GM21528 (cell line): ENCODE data around the gene ECD.
A peak's percentile ranks its signal among the peaks of the same experiment; 100 is the strongest.
"Not testable (repeated sequence)": the region's sequence is repeated elsewhere in the genome, so short reads cannot be mapped to it uniquely, and the experiment has no call there.

Source experiments
- ATAC-seq: cut with Tn5 transposase; IDR thresholded peaks from one replicate; pipeline ENCODE4 v1.9.1; 2021; ENCODE audit warnings: mild to moderate bottlenecking, moderate library complexity; ENCODE audit not compliant: unreplicated experiment, low FRiP score

Gene ECD

DNA sequence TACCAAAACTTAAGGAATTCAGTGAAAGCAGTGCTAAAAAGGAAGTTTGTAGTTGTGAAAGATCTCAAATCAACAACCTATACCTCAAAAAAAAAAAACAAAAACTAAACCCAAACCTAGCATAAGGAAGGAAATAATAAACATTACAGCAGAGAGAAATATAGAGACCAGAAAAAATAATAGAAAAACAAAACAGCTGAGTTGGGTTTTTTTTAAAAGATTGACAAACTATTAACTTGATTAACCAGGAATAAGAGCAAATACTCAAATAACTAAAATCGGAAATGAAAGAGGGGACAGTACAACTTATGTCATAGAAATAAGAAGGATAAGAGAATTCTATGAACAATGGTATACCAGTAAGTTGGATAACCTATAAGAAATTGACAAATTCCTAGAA lies 6.7 kb downstream of the ECD start:
- no peak for ATAC-seq

- ATAC-seq: no peak
Observed at GRCh38 chr10:73159038-73159648, 8.7 kb downstream of the ECD start.

- ATAC-seq: no peak
Observed at GRCh38 chr10:73156054-73156453, 11.8 kb downstream of the ECD start.

DNA sequence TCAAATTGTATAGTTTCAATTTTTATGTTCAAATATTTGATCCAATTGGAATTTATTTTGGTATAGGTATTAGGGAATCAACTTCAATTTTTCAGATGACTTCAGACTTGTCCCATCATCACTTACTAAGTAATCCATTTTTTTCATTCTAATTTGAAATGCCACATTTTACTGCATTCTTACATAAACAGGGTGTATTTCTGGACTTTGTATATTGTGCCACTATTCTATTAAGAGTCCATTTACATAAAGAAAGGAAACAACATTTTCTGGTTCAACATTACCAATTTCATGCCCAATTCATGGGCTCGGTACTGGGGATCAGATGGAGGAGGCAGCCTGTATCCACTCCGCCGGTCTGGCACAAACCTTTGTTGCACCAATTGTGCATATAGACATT lies 15.8 kb downstream of the ECD start:
- ATAC-seq: no peak

DNA sequence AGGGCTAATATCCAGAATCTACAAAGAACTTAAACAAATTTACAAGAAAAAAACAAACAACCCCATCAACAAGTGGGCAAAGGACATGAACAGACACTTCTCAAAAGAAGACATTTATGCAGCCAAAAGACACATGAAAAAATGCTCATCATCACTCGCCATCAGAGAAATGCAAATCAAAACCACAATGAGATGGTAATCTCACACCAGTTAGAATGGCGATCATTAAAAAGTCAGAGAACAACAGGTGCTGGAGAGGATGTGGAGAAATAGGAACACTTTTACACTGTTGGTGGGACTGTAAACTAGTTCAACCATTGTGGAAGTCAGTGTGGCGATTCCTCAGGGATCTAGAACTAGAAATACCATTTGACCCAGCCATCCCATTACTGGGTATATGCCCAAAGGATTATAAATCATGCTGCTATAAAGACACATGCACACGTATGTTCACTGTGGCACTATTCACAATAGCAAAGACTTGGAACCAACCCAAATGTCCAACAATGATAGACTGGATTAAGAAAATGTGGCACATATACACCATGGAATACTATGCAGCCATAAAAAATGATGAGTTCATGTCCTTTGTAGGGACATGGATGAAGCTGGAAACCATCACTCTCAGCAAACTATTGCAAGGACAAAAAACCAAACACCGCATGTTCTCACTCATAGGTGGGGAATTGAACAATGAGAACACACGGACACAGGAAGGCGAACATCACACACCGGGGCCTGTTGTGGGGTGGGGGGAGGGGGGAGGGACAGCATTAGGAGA lies 17.0 kb downstream of the ECD start:
- not testable (repeated sequence) for ATAC-seq

DNA sequence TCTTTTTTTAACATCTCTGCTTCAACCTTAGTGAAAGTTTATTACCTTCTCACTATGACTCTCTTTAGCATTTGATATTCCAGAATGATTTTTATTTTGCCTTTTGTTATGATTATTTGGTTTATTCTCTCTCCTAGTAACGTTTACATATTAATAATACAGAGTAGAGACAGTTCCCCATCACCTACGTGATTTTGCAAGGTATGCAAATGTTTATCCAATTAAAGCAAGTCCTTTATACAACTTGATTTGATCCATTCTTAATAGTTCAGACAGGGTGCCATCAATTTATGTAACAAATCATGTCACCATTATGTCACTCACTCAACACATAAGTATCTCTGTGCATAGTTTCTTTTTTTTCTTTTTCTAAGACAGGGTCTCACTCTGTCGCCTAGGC lies 26.2 kb downstream of the ECD start:
- ATAC-seq: no peak

GRCh38 chr10:73139251-73139650 lies 28.6 kb downstream of the ECD start:
- ATAC-seq: no peak

GRCh38 chr10:73136627-73137026 lies 31.2 kb downstream of the ECD start:
- no peak for ATAC-seq

DNA sequence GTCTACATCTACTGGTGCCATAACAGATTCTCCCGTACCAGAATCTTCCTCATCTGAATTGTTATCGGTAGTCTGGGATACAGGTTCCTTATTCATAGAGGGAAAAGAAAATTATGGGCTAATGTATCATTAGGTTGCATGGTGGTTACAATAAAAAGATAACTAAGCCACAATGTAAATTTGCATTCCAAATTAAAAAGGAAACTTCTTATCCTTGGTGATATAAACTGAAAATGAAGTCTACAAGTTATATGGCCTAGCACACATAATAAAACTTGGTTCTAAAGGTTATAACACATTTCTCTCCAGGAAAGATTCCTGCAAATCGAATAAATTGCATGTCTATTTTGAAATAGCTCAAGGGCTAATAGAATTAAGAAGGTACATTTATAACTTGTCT lies 33.1 kb downstream of the ECD start:
- ATAC-seq: no peak

GRCh38 chr10:73131913-73132686 lies 35.7 kb downstream of the ECD start:
- no peak for ATAC-seq

- no peak for ATAC-seq
Observed at GRCh38 chr10:73131301-73131700, 36.5 kb downstream of the ECD start.

DNA sequence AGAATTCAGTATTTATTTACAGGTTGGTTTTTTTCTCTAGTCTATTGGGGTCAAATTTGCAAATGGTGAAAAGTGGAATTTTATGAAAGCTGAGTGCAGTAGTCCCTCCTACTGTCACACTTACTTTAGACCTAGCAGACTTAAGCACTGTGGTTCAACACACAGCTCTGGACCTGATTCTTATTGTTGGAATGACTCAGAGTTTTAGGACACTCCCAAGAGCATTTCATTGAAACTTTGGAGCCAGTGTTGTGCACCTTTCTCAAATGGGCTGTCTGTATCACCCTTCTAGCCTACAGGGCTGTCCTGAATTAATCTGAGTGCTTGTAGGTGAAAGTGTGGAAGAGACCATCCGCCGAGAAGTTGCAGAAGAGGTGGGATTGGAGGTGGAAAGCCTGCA lies 41.5 kb downstream of the ECD start:
- no peak for ATAC-seq

DNA sequence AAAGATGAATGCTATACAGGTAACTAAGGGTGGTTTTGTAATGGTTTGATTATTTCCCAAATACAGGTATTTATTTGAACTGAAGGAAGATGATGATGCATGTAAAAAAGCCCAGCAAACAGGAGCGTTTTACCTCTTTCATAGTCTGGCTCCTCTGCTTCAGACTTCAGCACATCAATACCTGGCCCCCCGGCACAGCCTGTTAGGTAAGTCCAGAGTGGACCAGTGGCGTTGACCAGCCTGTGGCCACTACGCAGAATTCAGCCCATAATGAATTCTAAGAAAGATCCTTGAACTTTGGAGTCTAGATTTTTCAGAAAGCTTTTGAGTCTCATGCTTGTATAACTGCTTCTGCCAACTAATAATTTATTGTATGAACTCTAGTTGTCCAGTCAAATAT lies 47.9 kb downstream of the ECD start:
- ATAC-seq: no peak

DNA sequence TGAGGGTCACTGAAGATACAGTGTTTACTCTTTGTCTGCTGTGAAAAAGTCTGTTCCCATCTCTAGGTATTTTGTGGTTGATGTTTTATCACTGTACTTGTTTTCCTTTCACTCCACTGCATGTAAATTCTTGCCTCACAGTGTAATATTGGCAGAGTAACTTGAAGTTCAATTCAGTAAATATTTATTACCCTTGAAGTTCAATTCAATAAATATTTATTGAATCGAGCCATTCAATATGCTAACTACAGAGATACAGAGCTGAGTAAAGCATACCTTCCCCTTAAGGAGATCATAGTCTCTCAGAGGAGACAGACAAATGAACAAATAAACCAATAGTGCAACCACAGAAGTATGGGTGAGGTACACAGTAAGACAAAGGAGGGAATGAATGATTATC lies 48.4 kb downstream of the ECD start:
- no peak for ATAC-seq

DNA sequence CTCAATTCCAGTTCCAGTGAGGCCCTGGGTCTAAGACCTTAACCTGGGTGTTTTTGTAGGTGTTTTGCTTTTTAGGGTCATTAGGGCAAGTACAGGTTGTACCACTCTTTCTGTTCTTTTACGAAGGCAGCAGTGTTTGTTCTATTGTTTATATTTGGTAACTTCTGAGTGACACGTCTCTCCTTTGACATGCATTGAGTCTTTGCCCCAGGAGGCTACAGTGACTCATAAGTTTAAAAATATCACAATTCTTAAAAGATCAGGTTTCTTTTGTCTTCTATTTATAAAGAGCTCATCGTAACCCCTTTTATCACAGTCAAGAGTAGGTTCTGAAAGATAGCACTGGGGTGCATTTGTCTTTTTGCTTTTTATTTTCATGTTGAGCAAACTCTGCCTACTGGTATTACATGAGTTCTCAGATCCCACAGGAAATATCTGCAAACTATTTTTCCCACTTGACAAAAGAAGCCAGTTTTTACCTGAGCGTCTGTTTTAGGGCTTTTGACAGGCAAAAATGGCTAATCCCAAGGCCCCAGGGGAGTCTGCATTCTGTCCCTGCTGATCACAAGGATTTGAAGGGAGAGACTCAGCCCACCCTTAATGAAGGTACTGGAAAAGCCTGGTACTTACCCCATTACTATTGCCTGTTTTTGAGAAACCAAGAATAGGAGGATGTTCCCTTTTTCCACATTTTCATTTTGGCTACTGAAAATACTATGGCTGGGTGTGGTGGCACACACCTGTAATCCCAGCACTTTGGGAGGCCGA lies 49.6 kb downstream of the ECD start:
- ATAC-seq: peak; percentile 73

- ATAC-seq: no peak
Observed at GRCh38 chr10:73116017-73116416, 51.8 kb downstream of the ECD start.

GRCh38 chr10:73113551-73113950 lies 54.3 kb downstream of the ECD start:
- no peak for ATAC-seq

DNA sequence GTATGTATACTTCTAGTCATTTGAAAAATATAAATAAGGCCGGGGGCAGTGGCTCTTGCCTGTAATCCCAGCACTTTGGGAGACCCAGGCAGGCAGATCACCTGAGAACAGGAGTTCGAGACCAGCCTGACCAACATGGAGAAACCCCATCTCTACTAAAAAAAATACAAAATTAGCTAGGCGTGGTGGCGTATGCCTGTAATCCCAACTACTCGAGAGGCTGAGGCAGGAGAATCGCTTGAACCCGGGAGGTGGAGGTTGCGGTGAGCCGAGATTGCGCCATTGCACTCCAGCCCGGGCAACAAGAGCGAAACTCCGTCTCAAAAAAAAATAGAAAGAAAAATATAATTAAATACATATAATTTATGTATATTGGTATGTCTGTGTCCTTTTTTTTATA lies 55.8 kb downstream of the ECD start:
- not testable (repeated sequence) for ATAC-seq

GRCh38 chr10:73110345-73110849 lies 57.4 kb downstream of the ECD start, which contains the start of gene NUDT13:
Gene NUDT13 (plus strand): TSS chr10:73110455. CDS start chr10:73114366, 3,911 bp downstream.
- ATAC-seq: no peak

DNA sequence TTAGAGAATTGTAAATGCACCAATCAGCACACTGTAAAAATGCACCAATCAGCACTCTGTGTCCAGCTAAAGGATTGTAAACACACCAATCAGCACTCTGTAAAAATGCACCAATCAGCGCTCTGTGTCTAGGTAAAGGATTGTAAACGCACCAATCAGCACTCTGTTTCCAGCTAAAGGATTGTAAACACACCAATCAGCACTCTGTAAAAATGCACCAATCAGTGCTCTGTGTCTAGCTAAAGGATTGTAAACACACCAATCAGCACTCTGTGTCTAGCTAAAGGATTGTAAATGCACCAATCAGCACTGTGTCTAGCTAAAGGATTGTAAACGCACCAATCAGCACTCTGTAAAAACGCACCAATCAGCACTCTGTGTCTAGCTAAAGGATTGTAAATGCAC lies 58.6 kb downstream of the ECD start:
- not testable (repeated sequence) for ATAC-seq
